DMS153 treated with DMSO at 0.1 percent for 48 hours (cell line): ENCODE results near the gene C2CD2.
A peak's percentile ranks its signal among the peaks of the same experiment; 100 is the strongest.

ENCODE experiments used
- DNase-seq: peaks from one replicate; lab custom pipeline; 2025; ENCODE audit not compliant: unreplicated experiment; lab: John Stamatoyannopoulos, UW

C2CD2 gene

DNA sequence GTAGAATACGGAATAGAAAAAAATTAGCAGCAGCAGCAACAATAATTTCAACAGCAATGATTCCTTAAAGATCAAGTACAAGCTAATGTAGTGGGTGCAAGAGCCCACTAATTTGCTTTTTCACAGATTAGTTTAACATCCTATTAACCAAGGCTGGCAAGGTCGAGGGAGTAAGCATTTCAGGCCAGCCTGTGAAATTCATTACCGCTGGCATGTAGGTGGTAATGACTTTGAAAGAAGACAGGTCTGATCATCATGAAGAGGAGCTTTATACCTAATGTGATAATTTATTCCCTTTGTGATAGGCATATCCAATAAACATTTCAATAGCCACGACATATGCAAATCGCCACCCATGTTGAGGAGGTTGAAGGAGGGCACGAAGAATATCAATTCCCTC lies 63.5 kb downstream of the C2CD2 start:
- DNase-seq: no peak

DNA sequence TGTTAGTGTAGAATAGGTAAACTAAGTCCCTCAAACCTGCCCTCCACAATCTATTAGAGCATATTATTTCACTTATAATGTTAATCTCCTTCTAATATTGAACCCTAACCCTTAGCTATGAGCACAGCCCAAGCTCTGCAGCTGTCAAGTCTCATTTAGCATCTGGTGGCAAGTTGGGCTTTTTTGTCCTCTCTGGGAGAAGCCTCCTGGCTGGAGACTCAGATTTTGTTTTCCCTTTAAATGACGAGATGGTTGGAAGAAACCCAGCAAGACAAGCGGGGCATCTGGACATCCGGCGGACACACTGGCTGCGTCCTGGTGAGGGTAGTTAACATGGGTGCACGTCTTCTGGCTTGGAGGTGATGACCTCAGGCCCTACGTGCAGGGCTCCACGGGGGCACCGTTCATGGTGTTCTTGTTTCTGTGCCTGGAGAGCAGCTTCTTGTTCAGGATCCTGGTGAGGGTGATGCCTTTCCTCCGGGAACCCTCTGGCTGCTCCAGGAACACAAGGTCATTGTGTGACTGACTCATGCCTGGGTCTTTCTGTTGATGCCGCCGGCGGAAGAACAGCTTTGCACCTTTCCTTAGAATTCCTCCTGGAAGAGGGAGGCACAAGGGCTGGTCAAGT lies 65.0 kb downstream of the C2CD2 start:
- DNase-seq: no peak

DNA sequence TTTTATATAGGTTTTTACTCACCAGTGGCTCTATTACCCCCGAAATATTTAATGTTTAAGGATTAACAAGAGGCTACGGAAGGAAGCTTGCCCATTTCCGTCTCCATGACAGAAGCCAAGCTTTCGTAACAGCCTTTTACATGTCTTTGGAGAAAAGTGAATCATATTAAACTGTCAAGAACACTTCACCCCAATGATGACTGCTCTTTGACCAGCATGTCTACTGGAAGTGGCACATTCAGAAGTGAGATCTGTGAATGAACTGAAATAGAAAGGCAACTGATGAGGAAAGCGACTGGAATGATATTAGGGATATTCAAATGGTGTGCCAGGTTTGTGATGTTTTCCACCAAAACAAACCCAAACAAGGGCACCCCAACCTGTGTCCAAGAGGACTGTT lies 66.2 kb downstream of the C2CD2 start:
- DNase-seq: no peak

DNA sequence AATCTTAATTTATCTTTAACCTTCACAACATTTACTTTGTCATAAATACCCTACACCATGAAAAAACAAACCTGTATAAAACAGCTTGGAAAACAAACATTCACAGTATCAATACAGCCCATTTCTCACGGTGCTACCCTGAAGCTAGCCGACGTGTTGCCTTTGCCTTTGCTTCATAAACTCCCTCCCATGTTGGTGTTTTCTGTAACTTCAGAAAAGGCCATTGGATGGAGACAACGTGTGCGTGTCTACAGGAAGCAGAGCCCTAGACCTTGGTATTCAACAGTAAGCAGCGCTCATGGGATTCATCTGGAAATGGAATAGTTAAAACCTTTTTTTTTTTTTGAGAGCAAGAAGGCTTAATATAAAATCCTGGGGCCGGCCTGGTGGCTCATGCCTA lies 67.5 kb downstream of the C2CD2 start:
- DNase-seq: no peak

DNA sequence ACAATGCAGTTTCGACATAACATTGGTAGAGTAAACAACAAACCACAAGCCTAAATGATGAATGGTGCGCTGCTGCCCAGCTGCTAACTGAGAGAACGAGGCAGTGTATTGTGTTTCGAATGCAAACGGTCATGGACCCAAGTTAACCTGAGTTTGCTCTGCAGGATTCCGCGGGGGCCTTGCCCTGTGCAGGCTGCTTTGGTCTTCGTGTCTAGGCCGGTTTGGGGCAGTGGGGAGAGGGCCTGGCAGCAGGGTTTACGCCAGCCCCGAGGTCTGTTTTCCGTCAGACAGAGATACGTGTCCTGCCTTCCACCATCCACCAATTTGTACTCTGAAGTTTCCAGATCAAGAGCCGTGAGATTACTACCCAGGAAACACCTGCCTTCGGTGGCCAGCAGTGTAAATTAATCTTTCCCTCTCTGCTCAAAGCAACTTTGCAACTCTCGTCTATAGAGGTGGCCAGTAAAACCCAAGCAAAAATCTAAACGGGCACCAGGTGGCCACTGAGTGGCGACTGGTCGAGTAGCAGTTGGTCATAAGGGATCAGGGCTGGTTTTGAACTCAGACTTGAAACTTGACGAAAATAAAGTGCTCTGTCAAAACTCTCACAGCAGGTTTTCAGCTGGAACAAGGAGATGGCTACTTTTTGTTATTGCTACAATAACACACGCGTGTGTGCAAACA lies 68.3 kb downstream of the C2CD2 start:
- peak; percentile 6 for DNase-seq

DNA sequence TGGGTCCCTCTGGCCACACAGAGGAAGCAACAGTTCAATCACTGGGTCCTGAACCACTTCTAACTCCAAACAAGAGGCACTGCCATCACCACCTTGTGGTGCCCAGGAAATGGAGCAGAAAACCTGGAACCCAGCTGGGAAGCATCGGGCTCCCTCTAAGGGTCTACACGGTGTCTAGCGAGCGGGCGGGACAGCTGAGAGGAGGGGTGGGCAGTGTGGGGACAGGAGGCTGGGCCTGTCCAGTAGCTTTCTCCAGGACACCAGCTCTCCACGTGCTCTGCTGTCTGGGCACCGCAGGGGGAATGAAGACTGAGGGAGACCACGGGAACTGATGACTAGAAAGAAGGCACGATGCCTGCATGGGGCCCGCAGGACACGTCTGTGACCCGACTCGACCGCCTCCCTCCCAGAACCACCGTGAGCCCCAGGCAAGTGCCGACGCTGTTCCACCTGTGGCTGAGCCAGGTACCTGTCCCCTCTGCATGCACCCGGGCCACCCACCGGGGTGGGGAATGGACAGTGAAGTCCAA lies 69.3 kb downstream of the C2CD2 start:
- DNase-seq: no peak

DNA sequence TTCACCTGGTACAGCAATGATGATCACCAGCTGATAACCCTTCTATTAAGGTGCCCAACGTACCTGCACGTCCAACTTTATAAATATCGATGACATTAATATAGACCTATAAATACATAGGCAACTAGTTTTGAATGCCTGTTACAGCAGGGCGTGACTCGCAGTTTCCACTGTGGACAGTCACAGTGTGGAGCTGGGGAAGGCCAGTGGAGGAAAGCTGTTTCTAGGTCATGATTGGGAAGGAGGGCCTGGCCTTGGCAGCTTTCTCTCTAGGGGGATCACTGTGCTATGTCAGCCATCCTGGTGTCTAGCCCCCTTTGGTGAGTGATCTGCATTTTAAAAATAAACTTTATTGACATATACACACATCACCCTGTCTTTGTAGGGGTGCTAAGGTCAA lies 70.2 kb downstream of the C2CD2 start:
- DNase-seq: no peak

DNA sequence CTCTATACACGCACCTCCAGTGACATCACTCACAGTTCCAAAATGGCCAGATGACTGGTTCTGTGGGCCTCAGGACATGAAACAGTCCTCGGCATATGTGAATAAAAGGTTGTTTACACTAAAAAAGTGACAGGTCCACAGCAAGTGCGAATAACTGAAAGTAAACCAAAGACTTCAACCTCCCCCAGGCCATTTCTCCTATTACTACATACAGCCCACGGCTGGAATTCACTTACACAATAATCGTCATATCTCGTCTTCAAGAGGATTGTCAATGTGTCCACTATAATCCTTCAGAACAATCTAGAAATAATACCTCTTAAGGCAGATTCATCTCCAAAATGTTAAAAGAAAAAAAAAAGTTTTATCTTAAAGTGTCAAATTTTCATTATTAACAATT lies 72.8 kb downstream of the C2CD2 start:
- no peak for DNase-seq

DNA sequence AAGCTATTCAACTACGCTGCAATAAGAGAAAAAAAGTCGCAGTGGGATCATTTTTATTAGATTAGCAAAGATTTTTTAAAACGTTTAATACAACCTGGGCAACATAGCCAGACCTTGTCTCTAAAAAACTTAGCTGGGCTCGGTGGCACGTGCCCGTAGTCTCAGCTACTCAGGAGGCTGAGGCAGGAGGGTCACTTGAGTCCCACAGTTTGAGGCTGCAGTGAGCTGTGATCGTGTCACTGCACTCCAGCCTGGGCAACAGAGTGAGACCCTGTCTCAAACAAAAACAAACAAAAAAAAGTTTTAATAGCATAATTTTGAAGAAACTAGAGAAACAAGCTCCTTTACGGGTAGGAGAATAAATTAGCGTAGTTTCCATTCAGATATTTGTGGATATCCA lies 73.7 kb downstream of the C2CD2 start:
- no peak for DNase-seq

DNA sequence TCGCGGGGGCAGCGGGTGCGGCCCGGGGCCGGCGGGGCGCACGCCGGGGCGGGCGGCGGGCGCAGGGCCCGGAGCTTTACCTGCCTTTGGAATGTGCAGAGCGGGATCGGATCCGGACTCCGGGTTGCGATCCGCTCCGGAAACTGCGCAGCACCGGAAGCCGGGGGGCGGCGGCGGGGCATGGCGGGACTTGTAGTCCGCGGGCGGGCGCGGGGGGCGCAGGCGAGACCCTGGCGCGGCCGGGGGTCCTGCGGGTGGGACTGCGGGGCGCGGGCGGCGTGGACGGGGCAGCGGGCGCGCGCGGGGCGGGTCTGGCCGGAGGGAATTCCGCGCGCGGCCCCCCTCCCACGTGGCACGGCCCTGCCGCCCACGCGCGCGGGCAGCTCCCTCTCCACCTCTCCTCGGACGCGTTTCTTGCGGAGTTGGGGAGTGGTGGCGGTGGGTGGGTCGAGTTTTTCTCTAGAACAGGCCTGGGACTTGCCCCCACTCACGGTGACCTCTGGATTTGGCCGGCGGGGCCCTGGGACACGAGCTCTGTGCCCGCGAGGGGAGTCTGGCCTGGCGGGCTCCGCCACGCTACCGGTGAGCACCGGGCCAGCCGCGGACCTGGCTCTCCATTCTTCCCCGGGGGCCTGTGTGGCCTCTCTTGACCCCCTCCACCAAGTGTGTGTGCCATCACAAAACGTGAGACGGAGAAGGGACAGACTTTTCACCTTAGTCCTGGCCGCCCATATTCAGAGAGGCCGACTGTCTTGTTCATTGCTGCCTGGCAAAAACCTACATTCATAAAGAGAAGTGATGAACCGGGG lies 74.4 kb downstream of the C2CD2 start, which contains the start of gene PRDM15:
TSS of gene PRDM15 (minus strand) at position 155 of the 809 bp plus-strand sequence. CDS start 18,981 bp downstream, outside the sequence.
- peak; percentile 35 for DNase-seq

DNA sequence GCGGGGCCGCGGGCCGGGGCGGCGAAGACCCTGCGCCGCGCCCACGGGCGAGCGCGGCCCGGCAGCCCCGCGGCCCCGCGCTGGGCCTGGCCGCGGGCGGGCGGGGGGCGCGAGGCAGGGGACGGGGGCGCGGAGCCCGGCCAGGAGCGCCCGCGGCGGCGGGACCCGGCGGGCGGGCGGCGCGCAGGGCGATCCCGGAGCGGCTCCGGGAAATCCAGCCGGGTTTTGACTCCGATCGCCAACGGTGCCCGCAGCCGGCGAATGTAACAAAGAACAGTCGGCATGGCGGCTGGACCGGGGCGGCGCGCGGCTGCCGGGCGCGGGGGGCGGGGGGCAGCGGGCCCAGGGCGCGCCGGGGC lies 75.0 kb downstream of the C2CD2 start:
- DNase-seq: peak; percentile 29

DNA sequence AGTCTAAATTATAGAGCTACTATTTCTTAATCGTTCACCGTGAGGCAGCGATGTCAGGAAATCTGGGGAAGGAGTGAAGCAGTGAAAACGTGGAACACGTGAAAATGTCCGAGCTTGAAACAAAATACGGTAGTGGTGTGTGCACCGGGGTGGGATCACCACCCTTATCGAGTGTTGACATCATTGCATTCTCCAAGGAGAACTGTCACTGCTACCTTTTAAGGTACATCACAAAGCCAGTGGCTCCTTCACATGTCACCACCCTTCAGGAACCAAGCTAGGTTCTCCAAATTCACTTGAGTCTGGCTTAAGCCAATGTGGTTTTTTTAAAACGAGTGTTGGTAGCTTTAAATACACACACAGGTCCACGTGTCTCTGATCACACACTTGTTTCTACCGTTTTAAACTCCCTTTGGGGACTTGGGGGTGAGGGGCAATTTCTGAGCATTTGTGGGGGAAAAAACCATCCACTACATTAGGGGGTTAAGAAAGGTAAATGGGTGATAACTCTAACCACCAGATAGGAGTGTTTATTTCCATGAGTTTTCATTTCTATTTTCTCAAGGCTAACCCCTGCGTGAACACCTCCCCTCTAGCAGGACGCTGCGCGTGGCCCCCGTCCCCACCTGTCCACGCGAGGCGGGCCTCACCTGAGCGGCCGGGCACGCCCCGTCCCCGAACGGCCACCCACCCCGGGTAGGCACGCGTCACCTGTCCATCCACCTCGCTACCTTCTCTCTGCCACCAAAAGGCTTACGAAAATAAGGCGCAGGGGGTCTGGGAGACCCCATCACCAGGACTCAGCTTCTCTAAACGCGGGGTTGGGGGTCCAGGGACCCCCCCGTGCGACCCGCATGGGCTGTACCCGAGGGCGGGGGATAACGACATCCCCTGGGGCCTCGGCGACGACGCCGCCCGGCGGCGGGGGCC lies 75.7 kb downstream of the C2CD2 start:
- DNase-seq: no peak

DNA sequence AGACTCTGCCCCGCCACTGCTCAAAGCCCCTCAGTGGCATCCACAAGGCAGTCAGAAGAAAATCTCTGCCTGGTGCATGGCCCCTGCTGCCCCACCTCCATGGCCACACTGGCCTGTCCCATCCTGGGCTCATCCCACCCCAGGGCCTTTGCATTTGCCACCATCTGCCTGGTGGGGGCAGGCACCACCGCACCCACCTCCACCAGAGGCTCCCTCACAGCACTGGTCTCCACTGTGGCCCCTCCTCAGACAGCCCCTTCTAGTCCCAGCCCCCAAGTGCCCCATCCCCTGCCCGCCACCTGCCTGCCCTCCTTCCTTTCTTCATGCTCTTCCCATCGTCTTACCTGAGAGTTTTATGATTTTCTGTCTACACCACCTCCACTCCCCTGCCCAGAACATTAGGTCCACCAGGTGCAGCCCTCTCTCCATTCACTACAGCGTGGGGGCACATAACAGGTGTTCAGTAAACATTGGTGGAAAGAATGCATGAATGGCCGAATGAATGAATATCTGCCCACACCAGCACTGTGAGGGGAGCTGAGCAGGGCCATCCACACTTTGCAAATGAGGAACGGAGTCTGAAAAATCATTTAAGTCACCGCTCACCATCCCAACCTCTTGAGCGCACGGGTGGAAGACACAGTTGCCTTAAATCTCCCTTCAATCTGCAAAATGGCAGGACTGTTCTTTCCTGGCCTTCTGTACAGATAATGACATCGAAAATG lies 76.7 kb downstream of the C2CD2 start:
- DNase-seq: no peak

DNA sequence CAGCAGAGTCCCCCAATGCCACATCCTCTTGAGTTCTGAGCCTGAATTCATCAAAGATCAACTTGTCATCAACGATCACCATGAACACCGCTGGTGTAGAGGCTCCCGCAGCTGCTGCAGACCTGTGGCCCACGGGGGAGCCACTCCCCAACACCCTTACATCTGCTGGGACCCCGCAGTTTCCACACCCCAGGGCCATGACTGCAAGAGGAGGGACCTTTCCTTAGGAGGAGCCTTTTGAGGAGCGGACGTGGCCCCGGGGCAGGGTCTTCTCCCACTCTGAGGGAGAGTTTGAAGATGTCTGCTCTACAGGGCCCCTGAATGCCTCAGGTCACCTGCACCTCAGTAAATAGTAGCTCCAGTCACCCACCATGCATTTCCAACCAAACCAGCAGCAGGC lies 77.4 kb downstream of the C2CD2 start:
- no peak for DNase-seq

DNA sequence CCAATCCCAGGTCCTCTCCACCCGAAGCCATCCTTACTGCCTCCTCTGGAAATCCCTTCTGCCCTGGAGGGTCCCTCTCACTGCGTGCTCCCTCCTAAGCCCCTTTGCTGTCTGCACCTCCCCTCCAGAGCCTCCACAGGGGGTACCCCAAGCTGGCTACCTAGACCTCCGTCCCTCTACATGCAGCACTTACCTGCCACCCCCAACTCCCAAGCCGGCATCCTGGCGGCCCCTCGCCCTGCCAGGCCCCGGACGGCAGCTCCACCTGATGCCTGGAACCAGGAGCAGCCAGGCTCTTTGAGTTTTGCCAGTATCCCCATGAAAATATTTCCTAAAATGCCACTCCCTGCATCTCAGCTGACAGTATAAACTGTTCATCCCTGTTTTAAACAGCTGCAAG lies 78.7 kb downstream of the C2CD2 start:
- no peak for DNase-seq

DNA sequence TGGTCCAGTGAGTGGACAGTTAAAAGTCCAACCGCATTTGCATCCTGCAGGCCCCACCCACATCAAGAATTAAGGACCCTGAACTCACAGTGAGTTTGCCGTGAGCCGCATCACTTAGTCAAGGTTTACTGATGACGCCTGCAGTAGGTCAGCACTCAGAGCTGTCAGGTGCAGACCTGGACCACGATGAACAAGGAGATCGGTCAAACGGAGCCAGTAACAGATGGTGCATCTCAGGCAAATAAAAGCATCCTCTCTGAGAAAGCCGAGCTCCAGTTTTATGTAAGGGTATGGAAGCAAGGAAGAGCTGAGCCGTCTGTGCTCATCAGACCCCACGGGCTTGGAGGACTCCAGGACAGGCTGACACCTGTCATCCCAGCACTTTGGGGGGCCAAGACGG lies 79.2 kb downstream of the C2CD2 start:
- no peak for DNase-seq

DNA sequence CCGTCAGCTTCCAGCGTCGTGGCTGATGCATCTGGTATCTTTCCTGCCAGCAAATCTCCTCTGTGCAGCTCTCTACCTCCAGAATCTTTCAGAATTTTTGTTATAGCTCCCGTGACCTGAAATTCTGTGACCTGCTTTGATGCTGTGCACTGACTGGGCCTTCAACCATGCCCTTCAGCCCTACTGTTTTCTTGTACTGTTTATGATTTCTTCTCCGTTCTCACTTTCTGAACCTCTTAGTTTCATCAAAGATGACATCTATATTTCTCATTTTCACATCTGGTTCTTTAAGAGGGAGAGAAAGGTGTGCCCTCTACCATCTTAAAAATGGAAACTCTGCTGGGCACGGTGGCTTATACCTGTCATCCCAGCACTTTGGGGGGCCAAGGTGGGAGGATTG lies 80.4 kb downstream of the C2CD2 start:
- no peak for DNase-seq

DNA sequence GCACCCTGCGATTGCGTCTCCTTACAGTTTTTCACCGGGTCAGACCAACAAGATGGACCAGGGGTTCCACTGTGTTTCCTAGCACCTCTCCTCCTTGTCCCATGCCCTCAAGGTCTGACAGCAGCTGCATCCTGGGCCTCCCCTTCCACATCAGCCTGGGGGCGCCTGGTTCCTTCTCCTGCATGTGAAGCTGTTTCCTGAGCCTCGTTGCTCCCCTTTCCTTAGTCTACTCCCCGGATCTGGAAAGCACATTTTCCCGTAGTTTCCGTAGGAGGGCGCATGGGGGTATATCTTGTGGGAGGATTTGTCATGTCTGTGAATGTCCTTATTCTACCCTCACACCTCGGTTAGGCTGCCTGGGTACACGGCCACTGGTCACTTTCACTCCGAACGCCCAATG lies 80.8 kb downstream of the C2CD2 start:
- no peak for DNase-seq

DNA sequence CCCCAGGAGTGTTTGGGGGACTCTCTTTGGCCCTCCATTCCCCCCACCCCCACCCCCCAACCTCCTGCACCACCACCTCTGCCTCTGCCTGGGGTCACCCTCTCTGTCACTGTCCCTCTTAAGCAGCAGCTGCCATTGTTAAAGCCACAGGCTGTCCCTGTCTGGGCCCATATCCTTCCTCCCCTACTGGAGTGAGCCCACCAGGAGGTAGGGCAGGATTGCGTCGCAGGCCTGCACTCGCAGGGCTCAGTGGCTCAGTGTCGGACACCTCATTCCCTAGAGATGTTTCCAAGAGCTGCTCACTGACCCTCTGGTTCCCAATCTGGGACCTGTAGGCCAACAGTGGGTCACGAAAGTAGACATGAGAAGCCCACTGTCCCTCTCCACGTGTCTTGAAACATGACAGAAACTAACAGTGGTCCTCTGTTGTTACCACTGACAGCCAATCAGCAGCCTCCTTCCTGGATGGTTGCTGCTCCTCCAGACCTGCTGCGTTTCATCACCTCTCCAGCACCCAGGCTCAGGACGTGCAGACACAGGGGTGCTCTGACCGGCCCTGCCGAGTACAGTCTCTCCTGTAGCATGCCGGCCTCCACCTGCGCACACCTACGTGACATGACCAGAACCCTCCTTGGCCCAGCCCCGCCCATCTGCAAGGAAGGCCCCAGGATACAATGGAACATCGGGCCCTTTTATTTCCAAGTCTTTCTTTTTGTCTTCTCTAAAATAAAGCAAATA lies 82.4 kb downstream of the C2CD2 start:
- no peak for DNase-seq

DNA sequence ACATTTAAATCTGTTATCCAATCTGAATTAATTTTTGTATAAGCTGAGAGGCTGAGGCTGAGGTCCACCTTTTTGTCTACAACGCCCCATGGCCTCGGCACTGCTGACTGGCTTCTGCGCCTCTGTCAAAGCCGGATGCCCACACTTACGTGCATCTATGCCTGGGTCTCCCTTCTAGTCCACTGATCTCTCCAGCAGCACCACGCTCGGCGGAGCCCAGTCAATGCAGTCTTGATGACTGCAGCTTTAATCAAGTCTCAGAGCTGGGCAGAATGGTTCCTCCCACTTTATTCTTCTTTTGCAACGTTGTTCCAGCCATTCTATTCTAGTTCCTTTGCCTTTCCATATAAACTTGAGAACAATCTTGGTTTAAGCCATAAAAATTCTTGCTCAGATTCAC lies 84.0 kb downstream of the C2CD2 start:
- no peak for DNase-seq
